Cardiac muscle cell (in vitro differentiated cells and primary cell): ENCODE results near the gene COL25A1. TPM values are rescaled to one million over a fixed set of nuclear protein-coding genes. Genes with fewer than 3 reads are reported as not detected.
A peak's percentile ranks its signal among the peaks of the same experiment; 100 is the strongest.
"Not testable (repeated sequence)": the region's sequence is repeated elsewhere in the genome, so short reads cannot be mapped to it uniquely, and the experiment has no call there.

Source experiments
- DNase-seq, 2 donors: peaks; one replicate each; pipeline versions ENCODE4 v3.0.0 to v3.0.0-alpha.2; 2010 to 2017; ENCODE audit warnings: low read depth in 1 of 2, low spot score in 1 of 2
- H3K27ac ChIP-seq: fragments of 200-600 bp; sonication (generic); 2 replicates; pipeline ENCODE4 v1.5.1; 2016
- H3K27me3 ChIP-seq: fragments of 200-600 bp; sonication (generic); 2 replicates; pipeline ENCODE4 v1.6.0; 2016; ENCODE audit warnings: control low read depth
- H3K36me3 ChIP-seq: fragments of 200-600 bp; sonication (generic); 2 replicates; pipeline ENCODE4 v1.5.1; 2016; ENCODE audit warnings: control low read depth
- H3K4me1 ChIP-seq: fragments of 200-600 bp; sonication (generic); 2 replicates; pipeline ENCODE4 v1.8.1; 2017; ENCODE audit warnings: low read depth, mild to moderate bottlenecking, mixed run types
- H3K4me3 ChIP-seq: fragments of 200-600 bp; sonication (generic); 2 replicates; pipeline ENCODE4 v1.5.1; 2016; ENCODE audit warnings: mild to moderate bottlenecking
- H3K9me3 ChIP-seq: fragments of 200-600 bp; sonication (generic); 2 replicates; pipeline ENCODE4 v1.5.1; 2017; ENCODE audit warnings: low read depth, mild to moderate bottlenecking, control low read depth
- polyA plus RNA-seq: library from polyadenylated mRNA; unstranded; fragments of >200 nt; fragmentation: Nextera tagmentation; extraction: Ambion mirVana; gene quantifications from 2 replicates; pipeline ENCODE4 v1.2.1, GENCODE V29; 2016
- total RNA-seq: library from RNA; depleted of rRNA; stranded (reverse); fragments of >200 nt; gene quantifications from 2 replicates; pipeline ENCODE4 v1.2.3, GENCODE V29; 2016
- TF ChIP-seq, protein P1 (sequence below): IDR thresholded peaks from 2 replicates; pipeline ENCODE4 v1.5.1; 2012; ENCODE audit warnings: low read depth, mild to moderate bottlenecking, low read length

The COL25A1 gene
- total and polyA plus RNA-seq, 2 experiments from 2014 or later, result 3.5 to 8.4 TPM

- TF ChIP-seq, protein P1, sequence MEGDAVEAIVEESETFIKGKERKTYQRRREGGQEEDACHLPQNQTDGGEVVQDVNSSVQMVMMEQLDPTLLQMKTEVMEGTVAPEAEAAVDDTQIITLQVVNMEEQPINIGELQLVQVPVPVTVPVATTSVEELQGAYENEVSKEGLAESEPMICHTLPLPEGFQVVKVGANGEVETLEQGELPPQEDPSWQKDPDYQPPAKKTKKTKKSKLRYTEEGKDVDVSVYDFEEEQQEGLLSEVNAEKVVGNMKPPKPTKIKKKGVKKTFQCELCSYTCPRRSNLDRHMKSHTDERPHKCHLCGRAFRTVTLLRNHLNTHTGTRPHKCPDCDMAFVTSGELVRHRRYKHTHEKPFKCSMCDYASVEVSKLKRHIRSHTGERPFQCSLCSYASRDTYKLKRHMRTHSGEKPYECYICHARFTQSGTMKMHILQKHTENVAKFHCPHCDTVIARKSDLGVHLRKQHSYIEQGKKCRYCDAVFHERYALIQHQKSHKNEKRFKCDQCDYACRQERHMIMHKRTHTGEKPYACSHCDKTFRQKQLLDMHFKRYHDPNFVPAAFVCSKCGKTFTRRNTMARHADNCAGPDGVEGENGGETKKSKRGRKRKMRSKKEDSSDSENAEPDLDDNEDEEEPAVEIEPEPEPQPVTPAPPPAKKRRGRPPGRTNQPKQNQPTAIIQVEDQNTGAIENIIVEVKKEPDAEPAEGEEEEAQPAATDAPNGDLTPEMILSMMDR, result no peak
- Histone ChIP-seq H3K4me3 (no peak overlapping the region), H3K36me3 (no peaks in the 10 kb centered on the region), H3K9me3 (no peaks in the 10 kb centered on the region), H3K27me3 (no peaks in the 10 kb centered on the region), H3K4me1 (peaks cover 13% of the 10 kb centered on the region), H3K27ac (no peak overlapping the region)
- no peak for DNase-seq
Measured at GRCh38 chr4:109149836-109150235, 152.6 kb downstream of the COL25A1 start.

- Histone ChIP-seq H3K4me3 (no peak overlapping the region), H3K9me3 (no peaks in the 10 kb centered on the region), H3K27me3 (no peaks in the 10 kb centered on the region), H3K27ac (no peak overlapping the region), H3K36me3 (no peaks in the 10 kb centered on the region), H3K4me1 (peaks cover 13% of the 10 kb centered on the region)
- DNase-seq, result no peak
- TF ChIP-seq, protein P1, result no peak
Measured at GRCh38 chr4:109148577-109149075, 153.8 kb downstream of the COL25A1 start.

DNA sequence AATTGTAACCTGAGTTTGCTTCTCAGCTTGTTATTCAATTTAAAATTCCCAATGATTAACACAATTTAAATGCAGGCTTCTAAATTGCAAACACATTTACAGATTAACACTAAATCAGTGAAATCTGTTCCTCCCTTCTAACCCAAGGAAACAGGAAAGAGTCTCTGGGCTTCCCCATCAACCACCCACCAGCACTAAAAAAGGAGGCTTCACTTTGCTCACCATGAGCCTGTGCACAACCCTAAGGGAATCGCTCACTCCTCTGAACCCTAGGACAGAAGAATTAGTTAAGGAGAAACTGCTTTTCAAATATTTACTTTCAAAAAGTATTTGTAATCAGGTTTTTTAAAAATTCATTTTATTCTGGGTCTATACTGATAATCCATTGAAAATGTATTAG lies 155.3 kb downstream of the COL25A1 start:
- H3K4me3 ChIP-seq, result no peak overlapping the region
- TF ChIP-seq, protein P1, result no peak
- no peaks in the 10 kb centered on the region for H3K27me3 ChIP-seq
- no peak for DNase-seq
- no peaks in the 10 kb centered on the region for H3K36me3 ChIP-seq
- H3K27ac ChIP-seq, result peak overlapping the region; percentile 59
- peaks cover 13% of the 10 kb centered on the region for H3K4me1 ChIP-seq
- H3K9me3 ChIP-seq, result no peaks in the 10 kb centered on the region

DNA sequence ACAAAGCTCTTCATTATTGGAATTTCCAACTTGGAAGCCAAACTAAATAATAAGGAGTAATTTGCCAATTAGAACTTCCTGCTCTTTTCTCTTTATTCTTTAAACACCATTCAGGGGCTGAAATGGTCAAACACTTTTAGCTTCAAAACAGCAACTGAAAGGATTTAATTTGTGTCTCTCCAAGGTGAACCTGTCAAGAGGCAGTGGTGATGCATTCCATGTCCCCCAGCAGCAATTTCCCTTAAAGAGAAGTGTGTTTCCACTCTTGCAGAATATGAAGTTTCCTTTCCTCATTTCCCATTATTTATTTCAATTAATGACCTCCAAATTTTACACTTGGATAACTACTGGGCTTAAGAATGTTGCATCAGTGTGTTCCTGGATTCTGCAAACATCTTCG lies 156.0 kb downstream of the COL25A1 start:
- peak overlapping the region; percentile 59 for H3K27ac ChIP-seq
- H3K27me3 ChIP-seq, result no peaks in the 10 kb centered on the region
- DNase-seq, result peak in 1 of 2 donors; percentile 59
- H3K4me1 ChIP-seq, result peaks cover 13% of the 10 kb centered on the region
- H3K4me3 ChIP-seq, result no peak overlapping the region
- H3K9me3 ChIP-seq, result no peaks in the 10 kb centered on the region
- H3K36me3 ChIP-seq, result no peaks in the 10 kb centered on the region
- TF ChIP-seq, protein P1, result no peak

DNA sequence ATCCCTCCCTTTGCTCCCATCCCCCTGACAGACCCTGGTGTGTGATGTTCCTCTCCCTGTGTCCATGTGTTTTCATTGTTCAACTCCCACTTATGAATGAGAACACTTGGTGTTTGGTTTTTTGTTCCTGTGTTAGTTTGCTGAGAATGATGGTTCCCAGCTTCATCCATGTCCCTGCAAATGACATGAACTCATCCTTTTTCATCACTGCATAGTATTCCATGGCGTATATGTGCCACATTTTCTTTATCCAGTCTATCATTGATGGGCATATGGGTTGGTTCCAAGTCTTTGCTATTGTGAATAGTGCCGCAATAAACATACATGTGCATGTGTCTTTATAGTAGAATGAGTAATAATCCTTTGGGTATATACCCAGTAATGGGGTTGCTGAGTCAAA lies 164.3 kb downstream of the COL25A1 start:
- not testable (repeated sequence) for H3K27me3 ChIP-seq, H3K36me3 ChIP-seq, DNase-seq, H3K9me3 ChIP-seq, H3K4me3 ChIP-seq, H3K27ac ChIP-seq, H3K4me1 ChIP-seq

GRCh38 chr4:109134921-109135320 lies 167.5 kb downstream of the COL25A1 start:
- DNase-seq, result no peak
- Histone ChIP-seq H3K4me3 (no peak overlapping the region), H3K27ac (no peak overlapping the region), H3K36me3 (no peaks in the 10 kb centered on the region), H3K9me3 (no peaks in the 10 kb centered on the region), H3K4me1 (no peaks in the 10 kb centered on the region), H3K27me3 (no peaks in the 10 kb centered on the region)
- TF ChIP-seq, protein P1, result no peak
